ACC112 (cell line): ENCODE data around the gene SRY.
"Not testable (repeated sequence)": the region's sequence is repeated elsewhere in the genome, so short reads cannot be mapped to it uniquely, and the experiment has no call there.

ENCODE experiments used
- H2AFZ ChIP-seq: fragments of 200-600 bp; sonication (generic); one replicate; pipeline ENCODE4 v1.6.0; 2017; ENCODE audit warnings: antibody characterized with exemption, low read length; ENCODE audit not compliant: unreplicated experiment
- H3K27ac ChIP-seq: fragments of 200-600 bp; sonication (generic); 2 replicates; pipeline ENCODE4 v1.5.1; 2014; ENCODE audit warnings: low read depth, mild to moderate bottlenecking, antibody characterized with exemption, low read length, moderate library complexity
- H3K27me3 ChIP-seq: fragments of 200-600 bp; sonication (generic); 2 replicates; pipeline ENCODE4 v1.6.1; 2014; ENCODE audit warnings: mild to moderate bottlenecking, antibody characterized with exemption, low read length, moderate library complexity, mixed read lengths; ENCODE audit not compliant: insufficient read depth
- H3K36me3 ChIP-seq: fragments of 200-600 bp; sonication (generic); 2 replicates; pipeline ENCODE4 v1.6.1; 2016; ENCODE audit warnings: mild to moderate bottlenecking, antibody characterized with exemption, low read length, moderate library complexity, mixed read lengths; ENCODE audit not compliant: insufficient read depth
- H3K4me1 ChIP-seq: fragments of 200-600 bp; sonication (generic); one replicate; pipeline ENCODE4 v1.6.1; 2016; ENCODE audit warnings: low read length, mixed read lengths; ENCODE audit not compliant: insufficient read depth, unreplicated experiment, control insufficient read depth
- H3K4me3 ChIP-seq: fragments of 200-600 bp; sonication (generic); 2 replicates; pipeline ENCODE4 v1.5.1; 2014; ENCODE audit warnings: mild to moderate bottlenecking, low read depth, low read length
- H3K79me2 ChIP-seq: fragments of 200-600 bp; sonication (generic); one replicate; pipeline ENCODE4 v1.6.0; 2016; ENCODE audit warnings: low read length; ENCODE audit not compliant: control insufficient read depth, unreplicated experiment, insufficient read depth

The SRY gene

GRCh38 chrY:2787600-2787999, at the start of gene SRY:
SRY (minus strand) TSS chrY:2787682; CDS start chrY:2787603, 79 bp downstream.
- Histone ChIP-seq H3K4me1 (no peaks in the 10 kb centered on the region), H3K79me2 (no peaks in the 10 kb centered on the region), H3K27me3 (peaks cover 32% of the 10 kb centered on the region), H3K4me3 (peak within 1 kb of the TSS; percentile 74), H3K36me3 (no peaks in the 10 kb centered on the region), H3K27ac (no peak within 1 kb of the TSS), H2AFZ (peak within 1 kb of the TSS; percentile 7)

DNA sequence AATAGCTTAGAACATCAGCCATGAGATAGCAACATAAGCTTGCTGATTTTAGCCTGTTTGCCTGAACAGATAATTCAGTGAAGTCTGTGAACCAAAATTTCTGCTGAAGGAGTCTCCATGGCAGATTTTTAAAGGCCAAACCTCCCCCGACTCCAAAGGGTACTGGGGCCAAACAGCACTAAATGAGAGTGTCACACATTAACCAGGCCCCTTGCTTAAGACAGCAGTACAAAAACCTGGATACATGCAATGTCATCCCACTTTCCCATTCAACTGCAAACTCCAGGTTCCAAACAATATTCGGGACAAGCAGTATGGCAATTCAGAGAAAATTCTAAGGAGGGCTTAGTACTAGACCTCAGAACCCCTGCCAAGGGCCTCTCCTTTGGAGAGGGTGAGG, 49.6 kb upstream of the SRY start:
- no peaks in the 10 kb centered on the region for H3K36me3 ChIP-seq
- H3K27ac ChIP-seq: no peak overlapping the region
- H3K27me3 ChIP-seq: no peaks in the 10 kb centered on the region
- no peaks in the 10 kb centered on the region for H3K4me1 ChIP-seq
- no peak overlapping the region for H2AFZ ChIP-seq
- no peak overlapping the region for H3K4me3 ChIP-seq
- H3K79me2 ChIP-seq: peaks cover 7% of the 10 kb centered on the region

DNA sequence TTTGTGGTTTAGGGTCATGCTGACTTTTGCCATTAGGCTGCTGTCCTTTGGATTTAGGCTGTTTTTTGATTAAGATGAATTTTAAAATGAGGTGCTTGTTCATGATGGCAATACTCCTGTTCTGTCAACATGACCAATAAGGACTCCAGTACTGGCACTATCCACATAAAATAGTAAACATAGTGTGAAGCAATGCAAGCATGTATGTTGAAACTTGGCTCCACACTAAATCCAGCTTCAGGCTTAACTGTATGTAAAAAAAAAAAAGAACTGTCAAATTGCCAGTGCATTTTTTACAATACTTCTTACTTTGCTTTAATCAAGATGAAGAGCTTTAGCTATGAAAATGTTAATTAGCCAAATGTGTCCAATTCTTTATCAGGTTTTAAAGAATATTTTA, 47.7 kb upstream of the SRY start:
- Histone ChIP-seq H3K4me1 (no peaks in the 10 kb centered on the region), H3K36me3 (no peaks in the 10 kb centered on the region), H3K79me2 (no peaks in the 10 kb centered on the region), H3K27me3 (peaks cover 5% of the 10 kb centered on the region), H3K4me3 (no peak overlapping the region), H3K27ac (no peak overlapping the region), H2AFZ (no peak overlapping the region)

- Histone ChIP-seq H3K36me3 (no peaks in the 10 kb centered on the region), H3K27ac (no peak overlapping the region), H3K4me1 (no peaks in the 10 kb centered on the region), H3K4me3 (no peak overlapping the region), H2AFZ (no peak overlapping the region), H3K27me3 (peaks cover 5% of the 10 kb centered on the region), H3K79me2 (no peaks in the 10 kb centered on the region)
Measured at GRCh38 chrY:2828497-2828896, 41.0 kb upstream of the SRY start.

DNA sequence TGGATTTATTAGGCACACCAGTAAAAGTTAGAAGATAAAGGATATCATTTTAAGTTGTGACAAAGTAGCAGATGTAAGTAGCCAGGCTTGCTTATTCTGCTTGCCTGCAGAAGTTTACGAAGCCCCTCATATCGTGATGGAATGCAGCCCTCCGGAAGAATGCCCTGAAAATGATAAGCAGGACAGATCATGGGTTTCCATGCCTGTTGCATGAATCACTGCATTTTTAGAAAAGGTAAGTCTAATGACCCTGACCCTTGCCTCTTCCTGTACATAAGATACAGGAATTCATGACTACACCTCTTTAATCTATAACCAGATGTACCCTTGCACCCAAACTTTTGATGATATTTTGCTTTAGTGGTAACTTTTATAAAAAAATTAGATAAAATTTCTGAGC, 37.0 kb upstream of the SRY start:
- H3K4me1 ChIP-seq: no peaks in the 10 kb centered on the region
- H3K4me3 ChIP-seq: no peak overlapping the region
- H2AFZ ChIP-seq: no peak overlapping the region
- no peaks in the 10 kb centered on the region for H3K79me2 ChIP-seq
- H3K36me3 ChIP-seq: no peaks in the 10 kb centered on the region
- no peaks in the 10 kb centered on the region for H3K27me3 ChIP-seq
- no peak overlapping the region for H3K27ac ChIP-seq

DNA sequence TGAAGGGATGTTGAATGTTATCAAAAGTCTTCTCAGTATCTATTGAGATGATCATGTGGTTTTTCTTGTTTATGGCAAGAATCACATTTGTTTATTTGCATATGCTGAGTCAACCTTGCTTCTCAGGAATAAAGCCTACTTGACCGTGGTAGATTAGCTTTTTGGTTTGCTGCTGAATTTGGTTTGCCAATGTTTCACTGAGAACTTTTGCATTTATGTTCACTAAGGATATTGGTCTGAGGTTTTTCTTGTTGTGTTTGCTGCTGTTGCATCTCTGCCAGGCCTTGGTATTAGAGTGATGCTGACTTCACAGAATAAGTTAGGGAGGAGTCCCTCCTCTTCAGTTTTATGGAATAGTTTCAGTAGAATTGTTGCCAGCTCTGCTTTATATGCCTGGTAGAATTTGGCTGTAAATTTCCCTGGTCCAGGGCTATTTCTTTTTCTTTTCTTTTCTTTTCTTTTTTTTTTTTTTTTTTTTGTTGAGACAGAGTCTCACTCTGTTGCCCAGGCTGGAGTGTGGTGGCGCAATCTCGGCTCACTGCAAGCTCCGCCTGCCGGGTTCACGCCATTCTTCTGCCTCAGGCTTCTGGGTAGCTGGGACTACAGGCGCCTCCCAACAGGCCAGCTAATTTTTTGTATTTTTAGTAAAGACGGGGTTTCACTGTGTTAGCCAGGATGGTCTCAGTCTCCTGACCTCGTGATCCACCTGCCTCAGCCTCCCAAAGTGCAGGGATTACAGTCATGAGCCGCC, 29.8 kb upstream of the SRY start:
- H3K4me1 ChIP-seq, H3K27me3 ChIP-seq, H2AFZ ChIP-seq, H3K27ac ChIP-seq, H3K79me2 ChIP-seq, H3K36me3 ChIP-seq, H3K4me3 ChIP-seq: not testable (repeated sequence)

GRCh38 chrY:2800246-2800645, 12.8 kb upstream of the SRY start:
- no peaks in the 10 kb centered on the region for H3K79me2 ChIP-seq
- H3K36me3 ChIP-seq: no peaks in the 10 kb centered on the region
- no peak overlapping the region for H2AFZ ChIP-seq
- no peak overlapping the region for H3K27ac ChIP-seq
- H3K4me1 ChIP-seq: no peaks in the 10 kb centered on the region
- H3K27me3 ChIP-seq: peaks cover 3% of the 10 kb centered on the region; the same call in 1 of the 2 replicates
- no peak overlapping the region for H3K4me3 ChIP-seq

DNA sequence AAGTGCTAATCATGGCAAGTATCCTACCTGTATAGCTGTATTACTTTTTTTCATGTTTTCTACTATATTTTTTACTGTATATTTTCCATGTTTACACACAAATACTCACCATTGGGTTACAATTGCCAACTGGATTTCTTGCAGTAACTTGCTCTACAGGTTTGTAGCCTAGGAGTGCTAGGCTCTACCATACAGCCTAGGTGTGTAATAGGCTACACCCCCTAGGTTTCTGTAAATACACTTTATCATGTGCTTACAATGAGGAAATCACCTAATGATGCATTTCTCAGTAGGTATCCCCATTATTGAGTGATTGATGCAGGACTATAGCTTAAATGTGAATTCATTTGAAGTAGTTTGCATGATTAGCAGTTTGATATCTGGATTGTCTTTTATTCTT, 10.5 kb upstream of the SRY start:
- Histone ChIP-seq H3K4me3 (no peak overlapping the region), H3K36me3 (no peaks in the 10 kb centered on the region), H2AFZ (no peak overlapping the region), H3K4me1 (peaks cover 5% of the 10 kb centered on the region), H3K79me2 (no peaks in the 10 kb centered on the region), H3K27me3 (no peaks in the 10 kb centered on the region; the same call in 1 of the 2 replicates), H3K27ac (no peak overlapping the region)

GRCh38 chrY:2796977-2797523, 9.6 kb upstream of the SRY start:
- Histone ChIP-seq H3K36me3 (no peaks in the 10 kb centered on the region), H3K4me3 (no peak overlapping the region), H3K27me3 (no peaks in the 10 kb centered on the region), H3K4me1 (peaks cover 5% of the 10 kb centered on the region), H3K79me2 (no peaks in the 10 kb centered on the region), H3K27ac (no peak overlapping the region), H2AFZ (no peak overlapping the region)

- Histone ChIP-seq H3K27ac (no peak overlapping the region), H3K4me1 (peaks cover 5% of the 10 kb centered on the region), H3K4me3 (no peak overlapping the region), H3K27me3 (peaks cover 27% of the 10 kb centered on the region), H3K36me3 (no peaks in the 10 kb centered on the region), H2AFZ (no peak overlapping the region), H3K79me2 (no peaks in the 10 kb centered on the region)
Measured at GRCh38 chrY:2789756-2790155, 2.3 kb upstream of the SRY start.

- Histone ChIP-seq H3K4me3 (peak overlapping the region; percentile 74), H3K4me1 (no peaks in the 10 kb centered on the region), H3K27ac (no peak overlapping the region), H2AFZ (peak overlapping the region; percentile 7), H3K36me3 (no peaks in the 10 kb centered on the region), H3K79me2 (no peaks in the 10 kb centered on the region), H3K27me3 (peaks cover 32% of the 10 kb centered on the region)
Measured at GRCh38 chrY:2786876-2787512, 488 bp downstream of the SRY start.
